HG02884 (cell line): ENCODE measurements around the gene ALS2CL.
"Not testable (repeated sequence)": the region's sequence is repeated elsewhere in the genome, so short reads cannot be mapped to it uniquely, and the experiment has no call there.

Source experiments
- ATAC-seq: cut with Tn5 transposase; IDR thresholded peaks from one replicate; pipeline ENCODE4 v1.9.1; 2021; ENCODE audit warnings: mild to moderate bottlenecking, moderate library complexity; ENCODE audit not compliant: unreplicated experiment

ALS2CL gene, protein sequence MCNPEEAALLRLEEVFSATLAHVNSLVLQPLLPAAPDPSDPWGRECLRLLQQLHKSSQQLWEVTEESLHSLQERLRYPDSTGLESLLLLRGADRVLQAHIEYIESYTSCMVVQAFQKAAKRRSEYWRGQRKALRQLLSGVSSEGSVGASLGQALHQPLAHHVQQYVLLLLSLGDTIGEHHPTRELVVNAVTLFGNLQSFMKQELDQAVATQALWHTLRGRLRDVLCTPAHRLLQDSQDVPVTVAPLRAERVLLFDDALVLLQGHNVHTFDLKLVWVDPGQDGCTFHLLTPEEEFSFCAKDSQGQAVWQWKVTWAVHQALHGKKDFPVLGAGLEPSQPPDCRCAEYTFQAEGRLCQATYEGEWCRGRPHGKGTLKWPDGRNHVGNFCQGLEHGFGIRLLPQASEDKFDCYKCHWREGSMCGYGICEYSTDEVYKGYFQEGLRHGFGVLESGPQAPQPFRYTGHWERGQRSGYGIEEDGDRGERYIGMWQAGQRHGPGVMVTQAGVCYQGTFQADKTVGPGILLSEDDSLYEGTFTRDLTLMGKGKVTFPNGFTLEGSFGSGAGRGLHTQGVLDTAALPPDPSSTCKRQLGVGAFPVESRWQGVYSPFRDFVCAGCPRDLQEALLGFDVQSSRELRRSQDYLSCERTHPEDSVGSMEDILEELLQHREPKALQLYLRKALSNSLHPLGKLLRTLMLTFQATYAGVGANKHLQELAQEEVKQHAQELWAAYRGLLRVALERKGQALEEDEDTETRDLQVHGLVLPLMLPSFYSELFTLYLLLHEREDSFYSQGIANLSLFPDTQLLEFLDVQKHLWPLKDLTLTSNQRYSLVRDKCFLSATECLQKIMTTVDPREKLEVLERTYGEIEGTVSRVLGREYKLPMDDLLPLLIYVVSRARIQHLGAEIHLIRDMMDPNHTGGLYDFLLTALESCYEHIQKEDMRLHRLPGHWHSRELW

DNA sequence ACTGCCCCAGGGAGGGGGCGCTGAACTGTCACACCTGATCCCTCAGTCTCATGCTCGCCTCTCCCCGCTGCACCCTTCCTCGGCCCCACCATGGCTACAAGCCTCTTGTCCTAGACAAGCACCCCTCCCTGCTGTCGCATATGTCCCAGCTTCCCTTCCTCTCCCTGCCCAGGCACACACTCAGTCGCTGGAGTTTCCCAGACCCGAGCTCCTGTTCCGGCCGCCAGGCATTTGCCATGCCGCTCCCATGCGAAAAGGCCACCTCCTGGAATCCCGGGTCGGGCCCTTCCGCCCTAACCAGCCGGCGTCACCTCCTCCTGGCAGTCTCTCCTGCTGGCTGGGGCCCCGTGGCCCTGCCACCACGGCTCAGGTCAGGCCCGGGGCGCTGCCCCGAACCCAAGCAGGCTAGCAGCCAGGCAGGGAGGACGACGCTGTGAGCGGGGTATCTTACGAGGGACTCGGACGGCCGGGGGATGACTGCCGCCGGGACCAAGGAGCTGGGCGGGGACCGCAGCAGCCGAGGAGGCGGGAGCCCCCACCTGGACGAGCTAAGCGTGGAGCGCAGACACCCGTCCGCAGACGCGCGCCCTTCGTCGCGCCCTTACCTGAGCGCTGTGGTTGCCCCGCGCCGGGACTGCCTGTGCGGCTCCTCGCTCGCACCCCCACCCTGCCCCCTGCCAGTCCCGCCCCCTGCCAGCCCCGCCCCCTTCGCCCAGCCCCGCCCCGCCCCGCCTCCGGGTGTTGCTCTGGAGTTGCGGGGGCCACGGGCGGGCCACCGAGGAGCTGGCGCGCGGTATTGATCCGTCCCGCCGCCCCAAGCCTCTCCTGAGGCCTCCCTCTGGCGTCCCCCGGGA is at the start of gene ALS2CL:
ALS2CL (minus strand) TSS at position 642 of the 854 bp plus-strand sequence. CDS start 4,239 bp downstream, outside the sequence.
- no peak for ATAC-seq

DNA sequence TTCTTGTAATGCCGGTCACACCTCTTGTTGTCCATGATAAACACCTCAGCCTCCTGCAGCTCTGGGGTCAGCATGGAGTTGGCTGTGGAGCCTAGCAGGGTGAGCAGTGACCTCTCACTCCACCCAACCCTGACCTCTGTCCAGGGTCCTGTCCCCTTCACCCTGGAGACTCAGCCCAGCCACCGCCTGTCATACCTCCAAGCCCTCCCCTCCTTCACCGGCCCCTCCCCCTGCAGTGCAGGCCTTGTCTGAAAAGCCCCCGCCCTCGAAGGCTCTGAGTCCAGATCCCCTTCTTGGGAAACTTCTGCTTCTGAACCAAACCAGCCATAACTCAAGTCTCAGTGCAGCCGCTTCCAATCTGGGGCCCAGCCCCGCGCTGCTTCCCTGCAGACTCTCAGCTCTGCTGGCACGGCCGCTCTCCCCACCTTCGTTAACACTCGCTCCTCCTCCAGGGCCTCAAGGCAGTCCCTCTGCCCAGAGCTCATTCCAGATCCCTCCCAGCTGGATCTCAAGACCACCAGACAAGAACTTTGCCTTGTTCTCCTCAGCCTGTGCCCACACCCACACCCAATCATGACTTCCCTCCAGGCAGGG is 49.6 kb upstream of the ALS2CL start:
- no peak for ATAC-seq

DNA sequence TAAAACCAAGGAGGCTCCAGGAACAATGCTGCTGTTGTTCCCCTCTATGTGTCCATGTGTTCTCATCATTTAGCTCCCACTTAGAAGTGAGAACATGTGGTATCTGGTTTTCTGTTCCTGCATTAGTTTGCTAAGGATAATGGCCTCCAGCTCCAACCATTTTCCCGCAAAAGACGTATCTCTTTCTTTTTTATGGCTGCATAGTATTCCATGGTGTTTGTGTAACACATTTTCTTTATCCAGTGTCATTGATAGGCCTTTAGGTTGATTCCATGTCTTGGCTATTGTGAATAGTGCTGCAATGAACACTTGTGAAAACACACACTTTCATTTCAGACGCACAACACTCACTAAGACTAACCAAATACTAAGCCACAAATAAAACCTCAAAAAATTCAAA is 46.1 kb upstream of the ALS2CL start:
- ATAC-seq = not testable (repeated sequence)

DNA sequence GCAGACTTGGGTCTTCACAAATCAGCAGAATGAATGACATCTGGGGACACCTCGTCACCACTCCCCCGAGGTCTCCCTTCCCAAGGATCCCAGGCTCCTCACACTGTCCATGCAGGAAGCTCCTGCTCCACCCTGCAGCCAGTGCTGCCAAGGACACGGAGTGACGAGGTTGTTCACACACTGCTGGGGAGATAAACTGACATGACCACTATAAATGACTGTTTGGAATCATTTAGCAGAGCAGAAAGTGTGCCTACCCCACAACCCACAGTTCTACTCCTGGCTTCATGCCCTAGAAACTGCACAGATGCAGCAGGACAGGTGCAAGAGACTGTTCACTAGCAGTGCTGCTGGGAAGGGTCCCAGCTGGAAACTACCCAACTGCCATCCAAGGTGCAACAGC is 43.9 kb upstream of the ALS2CL start:
- ATAC-seq = no peak

DNA sequence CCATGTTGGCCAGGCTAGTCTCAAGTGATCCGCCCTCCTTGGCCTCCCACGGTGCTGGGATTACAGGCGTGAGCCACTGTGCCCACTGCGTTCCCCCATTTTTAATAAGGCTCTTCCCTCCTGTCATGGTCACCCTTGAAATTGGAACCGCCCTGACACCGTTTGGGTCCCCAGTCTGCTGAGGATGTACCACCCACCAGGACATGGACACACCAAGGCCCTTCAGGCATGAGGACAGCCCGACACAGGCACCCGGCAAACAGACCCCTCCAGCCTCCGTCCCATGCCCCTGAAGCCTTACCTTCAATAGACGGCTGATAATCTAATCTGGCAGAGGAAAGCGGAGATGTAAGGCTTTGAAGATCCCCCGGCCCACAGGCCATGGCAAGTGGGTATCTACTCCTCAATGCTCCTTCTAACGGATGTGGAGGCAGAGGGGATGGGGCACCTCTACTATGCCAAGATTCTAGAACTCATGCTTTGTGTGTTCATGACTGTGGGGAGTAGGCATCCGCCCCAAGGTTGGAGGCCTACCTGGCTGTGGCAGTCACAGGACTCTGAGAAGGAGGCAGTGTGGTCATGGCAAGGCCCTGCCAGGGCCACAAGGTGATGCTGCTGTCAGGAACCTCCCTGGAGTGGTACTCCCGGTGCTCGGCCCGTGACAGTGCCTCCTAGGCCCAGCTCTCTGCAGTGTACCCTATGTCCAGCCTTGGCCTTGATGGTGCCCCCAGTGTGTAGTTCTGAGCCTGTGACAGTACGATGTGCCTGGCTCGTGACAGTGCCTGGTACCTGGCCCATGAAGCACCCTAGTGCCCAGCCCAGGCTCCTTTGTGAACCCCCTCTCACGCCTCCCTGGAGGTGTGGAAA is 42.8 kb upstream of the ALS2CL start:
- ATAC-seq = no peak

DNA sequence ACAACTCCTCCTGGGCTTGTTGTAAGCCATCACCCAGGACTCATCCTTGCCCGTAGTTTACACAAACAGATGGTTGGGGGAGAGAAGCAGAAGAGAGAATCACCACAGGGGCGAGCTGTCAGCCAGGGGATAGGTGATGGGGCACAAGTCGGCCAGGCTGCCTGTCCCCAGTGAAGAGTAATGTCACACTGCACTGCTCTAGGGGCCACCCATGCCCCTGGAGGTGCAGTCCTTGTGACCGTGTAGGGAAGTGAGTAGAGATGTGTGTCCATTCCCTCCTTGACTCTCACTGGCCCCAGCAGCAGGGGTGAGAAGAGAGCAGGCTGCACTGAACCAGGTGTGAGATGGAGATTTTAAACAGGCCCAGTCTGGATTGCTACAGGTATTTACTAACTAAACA is 41.3 kb upstream of the ALS2CL start:
- no peak for ATAC-seq

DNA sequence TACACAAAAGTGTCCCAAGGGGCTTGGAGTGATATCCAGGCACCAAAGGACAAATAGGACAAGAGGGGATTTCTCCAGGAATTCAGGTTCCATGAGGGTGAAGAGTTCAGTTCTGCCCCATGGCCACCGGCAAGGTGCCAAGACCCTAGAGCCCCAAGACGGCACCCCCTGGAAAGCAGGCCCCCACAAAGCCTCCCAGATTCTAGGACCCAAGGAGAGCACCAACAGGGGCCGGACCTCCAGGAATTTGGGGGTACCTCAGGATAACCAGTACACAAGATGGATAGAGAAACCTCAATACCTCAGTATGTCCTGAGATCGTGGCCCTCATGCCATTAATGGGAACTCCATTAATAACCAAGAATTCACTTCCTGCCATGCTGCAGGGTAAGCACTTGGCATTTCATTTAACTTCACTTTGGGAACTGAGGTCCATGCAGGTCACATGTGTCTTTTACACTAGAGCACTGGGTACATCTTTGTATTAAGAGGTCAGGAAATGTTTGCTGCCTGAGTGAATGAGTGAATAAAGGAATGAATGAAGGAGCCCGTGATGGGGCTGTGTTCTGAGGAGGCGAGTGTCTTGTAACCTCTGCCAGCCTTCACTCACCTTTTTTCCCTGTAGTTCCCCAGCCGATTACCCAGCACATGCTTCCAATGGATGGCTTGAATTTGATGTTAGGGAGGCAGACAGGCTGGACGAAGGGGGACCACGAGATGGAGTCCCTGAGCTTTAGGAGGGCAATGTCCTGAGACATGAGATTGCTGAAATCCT is 39.7 kb upstream of the ALS2CL start:
- no peak for ATAC-seq

DNA sequence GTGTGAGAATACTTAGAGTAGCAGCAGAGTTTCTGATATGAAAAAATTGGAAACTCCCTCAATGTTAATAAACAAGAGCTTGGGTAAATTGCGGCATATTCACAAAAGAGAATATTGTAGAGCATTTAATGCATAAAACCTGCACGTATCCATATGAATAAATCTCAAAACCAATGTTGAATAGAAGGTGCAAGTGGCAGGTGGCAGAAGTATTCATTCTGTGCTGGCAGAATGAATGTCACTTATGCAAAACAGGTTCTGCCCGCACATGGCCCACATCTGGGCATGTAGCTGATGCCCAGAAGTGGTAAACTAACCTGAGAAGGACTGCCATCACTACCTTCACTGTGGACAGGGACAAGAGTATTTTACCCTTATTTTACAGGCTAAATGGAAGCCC is 38.3 kb upstream of the ALS2CL start:
- no peak for ATAC-seq

DNA sequence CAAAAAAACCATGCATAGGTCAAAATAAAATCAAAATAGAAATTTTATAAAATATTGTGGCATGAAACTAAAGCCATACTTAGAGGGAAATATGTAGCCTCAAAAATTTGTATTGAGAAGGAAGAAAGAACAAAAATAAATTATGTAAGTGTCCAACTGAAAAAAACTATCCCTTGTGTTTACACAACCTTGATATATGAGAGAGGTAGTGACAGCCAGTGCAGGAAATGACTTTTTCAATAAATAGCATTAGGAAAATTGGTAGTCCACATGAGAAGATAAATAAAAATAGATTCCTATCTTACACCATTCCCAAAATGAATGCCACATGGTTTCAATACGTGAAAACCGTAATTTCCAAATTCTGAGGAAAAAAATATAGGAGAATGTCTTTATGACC is 37.3 kb upstream of the ALS2CL start:
- no peak for ATAC-seq

DNA sequence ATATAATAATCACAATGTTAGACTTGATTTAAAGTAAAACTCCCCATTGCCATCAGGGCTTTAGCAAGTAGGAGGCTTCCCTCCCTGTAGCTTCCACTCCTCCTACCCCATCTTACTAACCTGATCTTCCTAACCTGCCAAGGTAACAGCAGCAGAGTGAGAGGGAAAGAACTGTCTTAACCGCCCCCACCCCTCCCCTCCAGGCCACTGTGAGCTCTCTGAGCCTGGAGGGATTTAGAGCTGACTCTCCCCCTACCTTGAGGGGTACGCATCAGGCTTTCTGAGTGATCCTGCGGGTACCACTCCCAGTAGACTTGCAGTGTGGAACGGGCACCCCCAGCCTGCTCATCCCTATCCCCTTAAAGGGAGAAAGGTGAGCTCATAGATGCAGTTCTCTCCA is 35.6 kb upstream of the ALS2CL start:
- ATAC-seq = no peak

DNA sequence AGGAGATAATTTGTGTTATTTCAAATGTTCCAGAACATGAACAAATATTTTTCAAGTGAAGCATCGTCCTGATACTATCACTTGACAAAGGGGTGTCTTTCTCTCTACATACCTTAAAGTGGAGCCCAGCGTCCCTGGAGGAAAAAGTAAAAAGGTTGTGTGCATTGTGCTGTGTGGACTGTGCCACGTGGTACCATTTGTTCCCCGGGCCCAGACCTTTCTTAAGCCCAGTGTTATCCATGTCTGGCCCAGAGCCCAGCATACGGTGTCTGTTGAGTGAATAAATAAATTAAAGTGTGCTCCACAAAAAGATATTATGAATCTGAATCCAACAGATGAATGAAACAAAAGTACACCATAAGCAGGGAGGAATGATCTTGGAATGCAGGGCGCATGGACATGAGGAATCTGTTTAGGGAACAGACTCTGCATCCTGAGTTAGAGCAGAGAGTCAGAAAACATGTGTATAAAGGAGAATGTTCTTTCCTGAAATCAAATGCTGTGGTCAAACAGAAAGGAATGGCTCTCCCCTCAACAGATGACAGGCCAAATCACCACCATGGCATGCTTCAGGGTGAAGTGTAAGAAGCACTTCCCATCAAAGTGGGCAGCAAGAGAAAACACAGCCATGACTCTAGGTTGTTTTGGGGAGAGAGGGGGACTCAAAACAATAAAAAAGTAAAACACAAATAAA is 32.3 kb upstream of the ALS2CL start:
- no peak for ATAC-seq

DNA sequence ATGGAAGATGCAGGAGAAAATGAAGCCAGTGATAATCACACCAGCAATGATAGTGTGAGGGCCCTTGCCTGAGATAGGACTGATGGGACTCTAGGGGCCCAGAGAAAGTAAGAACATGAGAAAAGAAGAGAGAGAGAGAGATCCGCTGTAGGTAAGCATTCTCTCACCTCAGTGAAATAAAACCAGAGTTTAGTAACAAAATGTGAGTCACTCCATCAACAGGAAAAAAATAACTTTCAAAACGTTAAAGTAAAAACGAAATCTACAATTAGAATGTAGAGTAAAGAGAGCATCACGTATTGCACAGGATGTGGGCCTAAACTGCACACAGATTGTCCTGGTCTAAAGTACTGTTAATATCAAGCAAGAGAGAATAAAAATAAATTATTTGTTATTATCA is 30.9 kb upstream of the ALS2CL start:
- ATAC-seq = no peak

DNA sequence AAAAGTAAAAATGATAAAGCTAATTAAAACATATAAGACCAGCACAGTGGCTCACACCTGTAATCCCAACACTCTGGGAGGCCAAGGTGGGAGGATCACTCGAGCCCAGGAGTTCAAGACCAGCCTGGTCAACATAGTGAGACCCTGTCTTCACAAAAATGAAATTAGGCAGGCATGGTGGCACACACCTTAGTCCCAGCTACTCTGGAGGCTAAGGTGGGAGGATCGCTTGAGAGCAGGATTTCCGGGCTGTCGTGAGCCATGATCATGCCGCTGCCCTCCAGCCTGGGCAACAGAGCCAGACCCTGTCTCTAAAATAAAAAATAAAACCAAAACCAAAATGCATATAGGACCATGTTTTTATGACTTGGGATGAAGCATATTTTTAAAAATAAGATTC is 29.0 kb upstream of the ALS2CL start:
- ATAC-seq = no peak

DNA sequence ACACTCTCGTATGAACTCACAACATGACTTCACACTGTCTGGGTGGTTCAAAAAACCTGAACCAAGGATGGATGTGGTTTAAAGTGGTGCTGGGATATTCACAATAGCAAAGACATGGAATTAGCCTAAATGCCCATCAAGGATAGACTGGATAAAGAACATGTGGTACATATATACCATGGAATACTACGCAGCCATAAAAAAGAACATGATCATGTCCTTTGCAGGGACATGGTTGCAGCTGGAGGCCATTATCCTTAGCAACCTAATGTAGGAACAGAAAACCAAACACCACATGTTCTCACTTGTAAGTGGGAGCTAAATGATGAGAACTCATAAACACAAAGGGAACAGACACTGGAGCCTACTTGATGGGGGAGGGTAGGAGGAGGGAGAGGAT is 27.5 kb upstream of the ALS2CL start:
- no peak for ATAC-seq

DNA sequence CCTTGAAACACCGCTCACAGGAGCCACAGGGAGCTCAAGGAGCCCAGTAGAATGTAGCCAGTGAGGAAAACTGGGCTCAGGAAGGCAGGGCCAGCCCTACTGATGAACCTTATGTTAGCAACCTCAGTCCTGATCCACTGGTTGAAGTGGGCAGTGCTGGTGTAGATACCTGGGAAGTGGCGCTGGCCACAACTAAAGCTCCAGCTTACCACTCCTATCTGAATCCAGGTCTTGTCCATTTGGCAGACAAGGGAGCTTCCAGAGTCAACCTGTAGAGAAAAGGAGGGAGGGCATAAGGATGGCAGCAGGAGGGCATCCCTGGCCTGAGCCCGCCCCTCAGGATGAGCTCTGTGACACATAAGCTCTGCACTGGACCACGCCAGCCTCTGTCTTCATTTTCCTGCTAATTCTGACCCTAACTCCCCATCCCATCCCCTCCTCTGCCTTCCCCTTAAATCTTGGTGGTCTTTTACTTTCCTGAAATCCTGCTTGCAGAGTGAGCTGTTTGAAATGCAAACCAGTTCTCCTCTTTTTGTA is 26.3 kb upstream of the ALS2CL start:
- no peak for ATAC-seq

DNA sequence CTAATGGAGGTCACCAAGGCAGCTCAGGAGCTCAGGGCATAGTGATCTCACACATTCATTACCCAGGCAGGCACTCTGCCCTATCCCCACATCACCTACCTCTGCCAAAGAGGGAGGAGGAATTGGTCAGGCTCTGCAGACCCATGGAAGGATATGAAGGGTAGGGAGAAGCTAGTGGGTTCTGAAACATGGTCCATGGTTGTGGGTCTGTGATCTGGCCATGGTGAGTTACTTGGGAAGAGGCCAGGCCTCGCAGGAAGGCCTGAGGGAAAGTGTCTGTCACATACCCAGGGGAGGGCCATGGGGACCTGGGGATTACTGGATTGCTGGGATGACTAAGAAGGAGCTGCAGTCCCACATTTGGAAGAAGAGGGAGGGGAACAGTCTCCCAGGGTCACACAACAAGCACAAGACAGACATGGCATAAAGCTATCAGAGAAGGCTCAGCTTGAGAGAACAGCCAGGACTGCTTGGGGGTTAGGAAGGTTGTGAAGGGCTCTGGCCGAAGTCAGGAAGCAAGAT is 25.6 kb upstream of the ALS2CL start:
- no peak for ATAC-seq

DNA sequence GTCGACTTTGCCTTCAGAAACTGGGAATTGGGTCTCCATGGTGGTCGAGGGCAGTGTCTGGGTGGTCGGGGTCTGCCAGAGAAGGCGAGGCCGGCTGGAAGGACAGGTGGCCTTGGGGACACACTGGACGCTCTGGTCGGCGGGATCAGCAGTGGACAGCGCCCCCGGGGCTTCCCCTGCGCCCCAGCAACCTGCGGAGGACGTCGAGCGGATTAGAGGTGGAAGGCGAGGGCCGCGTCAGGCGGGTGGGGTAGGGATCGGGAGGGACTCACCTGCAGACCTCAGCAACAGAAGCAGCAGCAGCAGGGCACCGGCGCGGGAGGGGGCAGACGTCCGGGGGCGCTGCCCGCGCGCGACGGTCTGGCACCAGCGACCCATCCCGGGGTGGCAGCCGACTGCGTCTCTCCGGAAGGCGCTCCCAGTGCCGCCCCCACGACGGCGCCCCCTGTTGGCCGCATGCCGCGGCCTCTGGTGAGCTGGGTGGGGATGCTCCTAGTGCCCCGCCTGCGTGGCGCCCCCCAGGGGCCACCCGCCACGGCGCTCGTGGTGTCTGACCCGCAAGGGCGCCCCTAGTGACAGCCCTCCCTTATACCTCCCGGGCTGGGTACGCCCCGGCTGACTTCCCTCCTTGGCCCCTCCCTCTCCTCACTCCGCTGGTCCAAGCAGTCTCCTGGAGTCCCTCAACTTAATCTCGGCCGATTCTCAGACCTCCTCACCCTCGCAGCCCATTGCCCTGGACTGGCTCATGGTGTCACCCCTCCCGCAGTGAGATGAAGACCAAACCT is 24.2 kb upstream of the ALS2CL start, which contains the start of gene PRSS50:
PRSS50 (minus strand) TSS at position 423 of the 785 bp plus-strand sequence; CDS start at position 378, 45 bp downstream.
- no peak for ATAC-seq
